Common myeloid progenitor, CD34-positive (primary cell): ENCODE data around the gene DNAI7.

ENCODE experiments used
- CTCF ChIA-PET: fragments of 350-600 bp; sonication (Branson Sonifier 250); formaldehyde crosslinking; loops from one replicate; lab custom pipeline; 2021; ENCODE audit warnings: antibody characterized with exemption; lab: Charles Lee
- POLR2A ChIA-PET: fragments of 350-600 bp; sonication (Branson Sonifier 250); formaldehyde crosslinking; loops from one replicate; lab custom pipeline; 2021; ENCODE audit warnings: antibody characterized with exemption; lab: Charles Lee
- DNase-seq, 3 donors: peaks; one replicate each; pipeline versions ENCODE4 v3.0.0 to v3.0.0-alpha.2; 2013
- H3K27ac ChIP-seq, 2 experiments: 1 replicate in 1 of 2; 2 replicates in 1 of 2; pipeline ENCODE4 v1.7.0; 2013; ENCODE audit warnings: inconsistent platforms in 2 of 2, low read length in 2 of 2, mild to moderate bottlenecking in 2 of 2, low read depth in 1 of 2, moderate library complexity in 1 of 2; ENCODE audit not compliant: severe bottlenecking in 2 of 2, insufficient read depth in 1 of 2, poor library complexity in 1 of 2
- H3K27me3 ChIP-seq, 5 experiments: replicated peaks in 2 of 5; 1 replicate in 3 of 5; 2 replicates in 2 of 5; pipeline versions ENCODE4 v1.6.1 to v1.7.0; 2013; ENCODE audit warnings: low read length in 4 of 5, mild to moderate bottlenecking in 2 of 5, moderate library complexity in 2 of 5, inconsistent platforms in 1 of 5; ENCODE audit not compliant: insufficient read depth in 5 of 5, control insufficient read depth in 4 of 5
- H3K36me3 ChIP-seq, 4 experiments: 1 replicate in 2 of 4; 2 replicates in 2 of 4; pipeline versions ENCODE4 v1.6.1 to v1.7.0; 2013; ENCODE audit warnings: low read length in 3 of 4, control low read depth in 1 of 4, mild to moderate bottlenecking in 1 of 4; ENCODE audit not compliant: control insufficient read depth in 4 of 4, insufficient read depth in 4 of 4
- H3K4me1 ChIP-seq, 4 experiments: 1 replicate in 3 of 4; 2 replicates in 1 of 4; pipeline versions ENCODE4 v1.6.1 to v1.7.1; 2013; ENCODE audit warnings: low read length in 3 of 4, mild to moderate bottlenecking in 3 of 4, control low read depth in 1 of 4, inconsistent platforms in 1 of 4, moderate library complexity in 1 of 4; ENCODE audit not compliant: control insufficient read depth in 4 of 4, insufficient read depth in 4 of 4; ENCODE audit errors: control extremely low read depth in 1 of 4
- H3K4me3 ChIP-seq, 7 experiments: 1 replicate in 4 of 7; 2 replicates in 3 of 7; pipeline versions ENCODE4 v1.5.1 to v1.7.0; 2013; ENCODE audit warnings: mild to moderate bottlenecking in 7 of 7, low read length in 6 of 7, moderate library complexity in 6 of 7, inconsistent platforms in 2 of 7, low read depth in 2 of 7, control low read depth in 1 of 7; ENCODE audit not compliant: insufficient read depth in 4 of 7, control insufficient read depth in 1 of 7; ENCODE audit errors: extremely low read depth in 1 of 7
- H3K9me3 ChIP-seq, 5 experiments: 1 replicate in 4 of 5; 2 replicates in 1 of 5; pipeline versions ENCODE4 v1.6.1 to v1.7.1; 2013; ENCODE audit warnings: low read length in 4 of 5, mild to moderate bottlenecking in 2 of 5, inconsistent platforms in 1 of 5, low read depth in 1 of 5, moderate library complexity in 1 of 5; ENCODE audit not compliant: control insufficient read depth in 4 of 5, insufficient read depth in 2 of 5; ENCODE audit errors: control extremely low read depth in 1 of 5
- WGBS: methylation state at CpG from one replicate; pipeline ENCODE4 v1.1.5; 2013; ENCODE audit not compliant: insufficient coverage; 5-methylcytosine and 5-hydroxymethylcytosine counted together

The DNAI7 gene

DNA sequence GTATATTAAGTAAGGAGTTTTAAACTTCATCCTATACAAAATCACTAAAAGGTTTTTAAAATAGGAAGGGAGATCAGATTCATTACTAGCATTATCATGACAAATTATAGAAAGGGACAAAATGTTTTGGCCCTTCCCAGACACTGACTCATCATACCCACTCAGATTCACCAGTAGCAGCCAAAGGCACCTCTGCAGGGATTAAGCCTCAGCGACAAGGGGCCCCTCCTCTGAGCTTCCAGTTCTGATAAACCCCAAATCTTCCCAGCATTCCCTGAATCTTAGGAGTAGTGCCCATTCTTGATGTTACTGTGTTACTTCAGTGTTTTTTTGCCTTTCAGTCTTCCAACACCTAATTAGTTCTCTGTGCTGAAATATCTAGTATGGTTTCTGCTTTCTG, 41.2 kb upstream of the DNAI7 start:
- ChIA-PET POLR2A (no interaction called here), CTCF (interaction anchor here (1.3 to 1.4 kb wide), 2 partner anchors 12 to 18 kb away, joined by 3 to 4 read pairs; no protein-coding TSS in a partner anchor)
- Histone ChIP-seq H3K9me3 (no peaks in the 10 kb centered on the region), H3K4me3 (no peak overlapping the region), H3K27ac (no peak overlapping the region), H3K36me3 (peaks cover 0 to 38% (median 22%) of the 10 kb centered on the region in 4 experiments), H3K4me1 (no peaks in the 10 kb centered on the region), H3K27me3 (no peaks in the 10 kb centered on the region)
- no peak for DNase-seq
- WGBS, result no CpG with 5 or more reads among the region's 1 CpG

DNA sequence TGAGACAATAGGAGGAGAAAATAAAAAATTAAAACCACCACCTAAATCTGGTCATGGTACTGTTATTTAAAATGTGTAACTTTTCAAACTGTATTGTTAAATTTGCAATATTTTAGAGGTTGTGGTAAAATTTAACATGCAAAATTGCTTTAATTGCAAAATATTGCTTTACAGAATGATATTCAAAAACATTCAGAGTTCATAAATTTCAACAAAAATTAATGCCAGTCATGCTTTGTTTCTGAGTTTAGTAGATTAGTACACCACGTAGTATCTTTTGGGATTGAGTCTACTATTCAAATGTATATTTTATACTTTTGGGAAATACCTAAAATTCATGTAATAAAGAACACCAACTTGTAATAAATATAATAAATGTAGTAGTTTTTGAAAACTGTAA, 18.4 kb upstream of the DNAI7 start:
- ChIA-PET CTCF (interaction anchor here (1.3 kb wide), 1 partner anchor 16 kb away, joined by 4 read pairs; no protein-coding TSS in a partner anchor), POLR2A (interaction anchor here (0.6 kb wide), 1 partner anchor 26 kb away, joined by 3 read pairs; no protein-coding TSS in a partner anchor)
- Histone ChIP-seq H3K36me3 (peaks cover 8 to 24% (median 12%) of the 10 kb centered on the region in 4 experiments), H3K9me3 (no peaks in the 10 kb centered on the region), H3K4me1 (no peaks in the 10 kb centered on the region), H3K27me3 (no peaks in the 10 kb centered on the region), H3K27ac (no peak overlapping the region), H3K4me3 (no peak overlapping the region)
- no CpG with 5 or more reads among the region's 1 CpG for WGBS
- no peak for DNase-seq

DNA sequence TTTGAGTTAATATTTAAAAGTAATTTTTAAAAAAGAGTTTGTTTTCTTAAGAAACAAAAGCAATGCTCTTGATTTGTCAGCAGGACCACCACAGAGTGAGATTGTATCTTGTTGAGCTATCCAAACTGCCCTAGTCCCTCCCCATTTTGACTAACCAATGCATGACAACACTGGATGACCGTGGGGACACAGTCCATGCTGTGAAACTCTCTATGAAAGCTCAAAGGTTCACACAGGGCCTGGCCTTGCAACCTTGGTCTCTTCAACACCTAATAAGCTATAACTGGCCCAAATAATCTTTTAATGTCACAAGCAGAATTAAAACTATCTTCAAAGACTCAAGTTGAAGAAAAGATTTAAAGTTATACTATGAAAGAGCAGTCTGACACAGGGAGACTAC, 13.6 kb upstream of the DNAI7 start:
- no peak overlapping the region for H3K4me3 ChIP-seq
- ChIA-PET CTCF (interaction anchor here (1.1 to 1.3 kb wide), 2 partner anchors 13 to 29 kb away, joined by 4 to 6 read pairs; partner anchors contain the start of genes DNAI7 and ETFRF1), POLR2A (interaction anchor here (1.4 kb wide), 1 partner anchor 14 kb away, joined by 3 read pairs; the partner anchor contains the start of genes DNAI7 and ETFRF1)
- DNase-seq, result no peak
- H3K27me3 ChIP-seq, result no peaks in the 10 kb centered on the region
- H3K4me1 ChIP-seq, result no peaks in the 10 kb centered on the region
- 100% methylated on average over 1 of the region's 1 CpG for WGBS
- H3K27ac ChIP-seq, result no peak overlapping the region
- H3K9me3 ChIP-seq, result no peaks in the 10 kb centered on the region
- H3K36me3 ChIP-seq, result peaks cover 5 to 42% (median 17%) of the 10 kb centered on the region in 4 experiments

DNA sequence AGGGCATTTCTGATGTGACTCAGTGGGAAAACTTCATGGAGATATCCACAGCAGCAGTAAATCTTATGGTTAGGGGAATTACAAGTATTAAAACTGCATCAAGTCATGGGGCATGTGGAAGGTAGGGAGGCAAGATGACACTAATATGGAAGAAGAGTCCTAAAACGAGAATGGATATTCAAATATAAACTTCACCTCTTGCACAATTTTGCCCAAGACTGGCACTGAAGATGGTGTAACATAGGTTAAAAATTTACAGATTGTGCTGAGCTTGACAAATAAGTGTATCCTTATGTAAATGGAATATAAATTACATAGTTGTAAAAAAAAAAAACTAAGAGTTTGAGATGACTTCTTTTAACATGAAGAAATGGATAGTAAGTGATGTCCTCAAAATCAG, 12.9 kb upstream of the DNAI7 start:
- no peaks in the 10 kb centered on the region for H3K27me3 ChIP-seq
- ChIA-PET CTCF (interaction anchor here (0.6 to 1.3 kb wide), 2 partner anchors 30 to 161 kb away, joined by 3 to 6 read pairs; no protein-coding TSS in a partner anchor), POLR2A (interaction anchor here (1.4 kb wide), 1 partner anchor 13 kb away, joined by 3 read pairs; the partner anchor contains the start of genes DNAI7 and ETFRF1)
- DNase-seq, result no peak
- no peaks in the 10 kb centered on the region for H3K9me3 ChIP-seq
- no peak overlapping the region for H3K4me3 ChIP-seq
- no CpG with 5 or more reads among the region's 1 CpG for WGBS
- H3K27ac ChIP-seq, result no peak overlapping the region
- peaks cover 5 to 49% (median 24%) of the 10 kb centered on the region in 4 experiments for H3K36me3 ChIP-seq
- H3K4me1 ChIP-seq, result no peaks in the 10 kb centered on the region

DNA sequence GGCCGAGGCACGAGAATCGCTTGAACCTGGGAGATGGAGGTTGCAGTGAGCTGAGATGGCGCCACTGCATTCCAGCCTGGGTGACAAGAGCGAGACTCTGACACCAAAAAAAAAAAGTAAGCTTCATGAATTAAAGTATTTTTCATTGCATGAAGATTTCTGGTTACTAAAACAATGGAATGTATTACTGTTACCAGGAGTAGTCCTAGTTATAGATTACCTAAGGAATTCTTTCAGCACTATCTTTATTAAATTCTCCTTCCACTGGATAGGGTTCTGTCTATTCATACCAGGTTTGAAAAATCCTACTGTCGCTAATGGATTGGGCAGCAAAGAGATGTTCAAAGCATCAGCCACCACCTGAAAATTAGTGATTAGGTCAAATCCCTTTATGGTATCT, 12.5 kb upstream of the DNAI7 start:
- Histone ChIP-seq H3K27ac (no peak overlapping the region), H3K27me3 (no peaks in the 10 kb centered on the region), H3K4me1 (no peaks in the 10 kb centered on the region), H3K9me3 (no peaks in the 10 kb centered on the region), H3K4me3 (no peak overlapping the region), H3K36me3 (peaks cover 5 to 48% (median 24%) of the 10 kb centered on the region in 4 experiments)
- POLR2A ChIA-PET, result no interaction called here
- CTCF ChIA-PET, result interaction anchor here (0.6 kb wide), 1 partner anchor 161 kb away, joined by 3 read pairs; no protein-coding TSS in a partner anchor
- WGBS, result 96% methylated on average over 5 of the region's 6 CpGs
- no peak for DNase-seq

DNA sequence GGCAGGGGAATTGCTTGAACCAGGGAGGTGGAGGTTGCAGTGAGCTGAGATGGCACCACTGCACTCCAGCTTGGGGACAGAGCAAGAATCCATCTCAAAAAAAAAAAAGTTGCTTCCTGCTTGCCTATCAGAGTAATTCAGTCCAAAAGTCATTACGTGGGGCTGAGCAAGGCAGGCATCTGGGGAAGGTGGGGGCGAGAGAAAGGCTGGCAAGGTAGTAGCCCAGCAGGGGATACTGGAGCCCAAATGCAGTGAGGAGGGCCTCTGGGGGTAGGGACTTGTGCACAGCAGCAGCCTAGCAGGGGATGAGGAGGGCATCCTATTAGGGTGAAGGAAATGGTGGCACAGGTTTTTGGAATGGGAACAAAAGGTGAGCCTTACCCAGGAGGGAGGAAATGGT, 7.2 kb upstream of the DNAI7 start:
- WGBS, result 73% methylated on average over 2 of the region's 2 CpGs
- Histone ChIP-seq H3K4me3 (no peak overlapping the region), H3K4me1 (peaks cover 6 to 15% (median 9%) of the 10 kb centered on the region in 4 experiments), H3K9me3 (no peaks in the 10 kb centered on the region), H3K27me3 (no peaks in the 10 kb centered on the region), H3K27ac (no peak overlapping the region), H3K36me3 (peaks cover 0 to 29% (median 15%) of the 10 kb centered on the region in 4 experiments)
- CTCF ChIA-PET, result interaction anchor here (1.5 kb wide), 1 partner anchor 10 kb away, joined by 3 read pairs; no protein-coding TSS in a partner anchor
- POLR2A ChIA-PET, result no interaction called here
- DNase-seq, result no peak

DNA sequence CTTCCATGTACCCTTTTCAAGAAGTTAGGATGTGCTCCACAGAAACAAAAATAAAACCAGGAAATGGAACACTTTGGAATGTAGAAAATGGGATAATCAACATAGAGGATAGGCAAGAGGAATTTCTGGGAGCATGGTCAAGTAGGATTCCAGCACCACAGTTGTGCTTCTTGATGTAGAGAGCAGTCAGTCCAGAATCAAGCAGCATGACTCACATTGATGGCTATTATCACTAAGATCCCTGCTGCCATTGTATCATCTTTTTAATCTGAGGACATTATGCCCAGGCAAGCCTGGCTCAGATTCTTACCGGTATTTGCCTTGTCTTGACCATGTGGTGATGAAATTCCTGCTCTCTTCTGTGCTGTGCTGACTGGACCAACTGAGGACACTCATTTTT, 5.7 kb upstream of the DNAI7 start:
- Histone ChIP-seq H3K27ac (no peak overlapping the region), H3K9me3 (no peaks in the 10 kb centered on the region), H3K36me3 (peaks cover 0 to 17% (median 11%) of the 10 kb centered on the region in 4 experiments), H3K27me3 (no peaks in the 10 kb centered on the region), H3K4me1 (peaks cover 13 to 29% (median 20%) of the 10 kb centered on the region in 4 experiments), H3K4me3 (no peak overlapping the region)
- WGBS, result 100% methylated on average over 1 of the region's 1 CpG
- POLR2A ChIA-PET, result no interaction called here
- CTCF ChIA-PET, result no interaction called here
- no peak for DNase-seq
